Upper lobe of right lung (tissue), 1 donor: ENCODE results near the gene BRIP1. TPM values are rescaled to one million over a fixed set of nuclear protein-coding genes. Genes with fewer than 3 reads are reported as not detected.
"Not testable (repeated sequence)": the region's sequence is repeated elsewhere in the genome, so short reads cannot be mapped to it uniquely, and the experiment has no call there.

Experiments used
- ATAC-seq: fragments of 200-7000 bp; cut with Tn5 transposase; one replicate; pipeline ENCODE4 v1.9.1; 2020; ENCODE audit warnings: mild to moderate bottlenecking, moderate library complexity
- DNase-seq: peaks from one replicate; pipeline ENCODE4 v3.0.0-alpha.2; 2020
- H3K27ac ChIP-seq: fragments of 200-600 bp; one replicate; pipeline ENCODE4 v1.8.0; 2022
- H3K27me3 ChIP-seq: fragments of 200-600 bp; one replicate; pipeline ENCODE4 v1.8.0; 2022; ENCODE audit warnings: mild to moderate bottlenecking
- H3K36me3 ChIP-seq: fragments of 200-600 bp; one replicate; pipeline ENCODE4 v1.8.0; 2022
- H3K4me1 ChIP-seq: fragments of 200-600 bp; one replicate; pipeline ENCODE4 v1.8.0; 2022
- H3K4me3 ChIP-seq: fragments of 200-600 bp; one replicate; pipeline ENCODE4 v1.8.0; 2022; ENCODE audit warnings: mild to moderate bottlenecking
- H3K9me3 ChIP-seq: fragments of 200-600 bp; one replicate; pipeline ENCODE4 v1.8.0; 2022
- intact Hi-C: fragments of 100-400 bp; cut with DNase I; formaldehyde crosslinking; loops from one replicate; pipeline ENCODE4 v1.11.0; 2022
- total RNA-seq: library from RNA; stranded (reverse); fragmentation: NEBNext Ultra II Directional; extraction: Animal tissue kit (Norgen Biotek cat#: 25700); gene quantifications from one replicate; pipeline ENCODE4 v1.2.1, GENCODE V29; 2021
- TF ChIP-seq, protein P1 (sequence below): fragments of 200-600 bp; IDR thresholded peaks from one replicate; pipeline ENCODE4 v1.8.0; 2022; ENCODE audit warnings: antibody characterized with exemption
- donor health status: DM: no; HTN: yes; CAD: no; lungs with severe emphysema.

BRIP1 gene
- total RNA-seq, 1 donor from 2014 or later, result 0.26 TPM

DNA sequence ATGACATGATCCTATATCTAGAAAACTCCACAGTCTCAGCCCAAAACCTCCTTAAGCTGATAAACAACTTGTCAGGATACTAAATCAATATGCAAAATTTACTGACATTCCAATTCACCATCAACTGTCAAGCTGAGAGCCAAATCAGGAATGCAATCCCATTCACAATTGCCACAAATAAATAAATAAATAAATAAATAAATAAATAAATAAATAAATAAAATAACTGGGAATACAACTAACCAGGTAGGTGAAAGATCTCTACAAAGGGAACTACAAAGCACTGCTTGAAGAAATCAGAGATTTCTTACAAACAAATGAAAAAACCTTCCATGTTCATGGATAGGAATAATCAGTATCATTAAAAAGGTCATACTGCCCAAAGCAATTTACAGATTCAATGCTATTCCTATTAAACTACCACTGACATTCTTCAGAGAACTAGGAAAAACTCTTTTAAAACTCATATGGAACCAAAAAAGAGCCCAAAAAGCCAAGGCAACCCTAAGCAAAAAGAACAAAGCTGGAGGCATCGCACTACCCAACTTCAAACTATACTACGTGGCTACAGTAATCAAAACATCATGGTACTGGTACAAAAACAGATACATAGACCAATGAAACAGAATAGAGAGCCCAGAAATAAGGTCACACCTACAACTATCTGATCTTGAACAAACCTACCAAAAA lies 37.7 kb downstream of the BRIP1 start:
- intact Hi-C loops, result no loop called here
- TF ChIP-seq, protein P1, sequence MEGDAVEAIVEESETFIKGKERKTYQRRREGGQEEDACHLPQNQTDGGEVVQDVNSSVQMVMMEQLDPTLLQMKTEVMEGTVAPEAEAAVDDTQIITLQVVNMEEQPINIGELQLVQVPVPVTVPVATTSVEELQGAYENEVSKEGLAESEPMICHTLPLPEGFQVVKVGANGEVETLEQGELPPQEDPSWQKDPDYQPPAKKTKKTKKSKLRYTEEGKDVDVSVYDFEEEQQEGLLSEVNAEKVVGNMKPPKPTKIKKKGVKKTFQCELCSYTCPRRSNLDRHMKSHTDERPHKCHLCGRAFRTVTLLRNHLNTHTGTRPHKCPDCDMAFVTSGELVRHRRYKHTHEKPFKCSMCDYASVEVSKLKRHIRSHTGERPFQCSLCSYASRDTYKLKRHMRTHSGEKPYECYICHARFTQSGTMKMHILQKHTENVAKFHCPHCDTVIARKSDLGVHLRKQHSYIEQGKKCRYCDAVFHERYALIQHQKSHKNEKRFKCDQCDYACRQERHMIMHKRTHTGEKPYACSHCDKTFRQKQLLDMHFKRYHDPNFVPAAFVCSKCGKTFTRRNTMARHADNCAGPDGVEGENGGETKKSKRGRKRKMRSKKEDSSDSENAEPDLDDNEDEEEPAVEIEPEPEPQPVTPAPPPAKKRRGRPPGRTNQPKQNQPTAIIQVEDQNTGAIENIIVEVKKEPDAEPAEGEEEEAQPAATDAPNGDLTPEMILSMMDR, result no peak
- ATAC-seq, result no peak

DNA sequence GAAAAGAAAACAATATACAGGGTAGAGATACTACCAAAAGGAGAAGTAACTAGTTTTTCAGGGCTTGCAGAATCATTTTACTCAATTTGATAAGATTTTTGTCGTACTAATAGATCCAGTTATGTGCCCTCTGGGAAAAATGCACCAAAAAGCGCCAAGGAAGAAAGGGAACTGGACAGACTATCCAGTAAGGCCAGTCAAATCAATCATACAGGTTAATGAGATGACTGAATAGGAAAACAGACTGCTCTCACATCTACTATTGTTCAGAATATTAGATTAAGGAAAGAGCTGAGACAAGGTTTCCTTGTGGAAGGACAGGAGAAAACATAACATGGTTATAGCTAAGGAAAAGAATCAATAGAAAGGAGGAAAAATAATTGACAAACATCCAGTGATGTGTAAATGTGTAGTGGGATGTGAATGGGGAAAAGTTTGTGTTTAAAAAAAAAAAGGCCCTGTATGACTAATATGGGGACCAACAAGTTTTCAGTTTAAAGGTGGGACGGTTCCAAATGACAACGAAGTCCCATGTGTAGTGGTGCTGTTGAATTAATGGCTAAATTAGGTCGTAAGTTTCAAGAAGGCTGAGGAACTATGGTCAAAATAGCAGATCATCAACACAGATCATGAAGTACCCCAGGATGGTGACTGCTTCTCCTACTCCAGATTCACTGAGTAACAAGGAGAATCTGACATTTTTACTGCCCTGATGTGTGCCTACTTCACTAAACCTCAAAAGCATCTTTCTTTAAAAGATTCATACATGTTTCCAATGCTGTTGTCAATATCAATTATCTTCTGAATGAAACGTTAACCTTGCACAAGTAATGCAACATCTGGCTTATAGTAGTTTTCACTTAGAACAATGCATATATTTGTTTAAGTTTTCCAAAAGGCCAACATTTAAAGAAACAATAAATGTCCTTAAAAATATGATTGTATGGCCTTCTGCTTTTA lies 40.7 kb downstream of the BRIP1 start:
- Histone ChIP-seq H3K27ac (no peak overlapping the region), H3K36me3 (no peaks in the 10 kb centered on the region), H3K4me1 (no peaks in the 10 kb centered on the region), H3K27me3 (no peaks in the 10 kb centered on the region), H3K4me3 (no peak overlapping the region), H3K9me3 (no peaks in the 10 kb centered on the region)
- DNase-seq (no peak), ATAC-seq (no peak)
- intact Hi-C loops, result no loop called here
- TF ChIP-seq, protein P1, result no peak

More for the DNA sequence above, 37.7 kb downstream of the BRIP1 start:
- Histone ChIP-seq H3K9me3 (no peaks in the 10 kb centered on the region), H3K36me3 (no peaks in the 10 kb centered on the region), H3K27ac (no peak overlapping the region), H3K27me3 (no peaks in the 10 kb centered on the region), H3K4me1 (no peaks in the 10 kb centered on the region), H3K4me3 (no peak overlapping the region)
- no peak for DNase-seq

DNA sequence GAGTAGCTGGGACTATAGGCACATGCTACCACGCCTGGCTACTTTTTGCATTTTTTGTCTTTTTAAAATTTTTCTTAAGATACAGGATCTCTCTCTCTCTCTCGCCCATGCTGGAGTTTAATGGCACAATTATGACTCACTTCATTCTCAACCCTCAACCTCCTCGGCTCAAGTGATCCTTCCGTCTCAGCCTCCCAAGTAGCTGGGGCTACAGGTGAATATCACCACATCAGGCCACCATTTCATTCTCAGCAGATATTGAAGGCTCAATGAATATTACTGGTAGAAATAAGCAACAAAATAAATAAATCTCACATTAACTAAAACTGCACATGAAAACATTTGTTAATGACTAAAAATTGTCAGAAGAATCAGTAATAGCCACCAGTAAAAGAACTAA lies 41.7 kb downstream of the BRIP1 start:
- H3K9me3 ChIP-seq, result no peaks in the 10 kb centered on the region
- H3K4me1 ChIP-seq, result no peaks in the 10 kb centered on the region
- no peak overlapping the region for H3K27ac ChIP-seq
- TF ChIP-seq, protein P1, result no peak
- intact Hi-C loops, result no loop called here
- H3K27me3 ChIP-seq, result no peaks in the 10 kb centered on the region
- DNase-seq (no peak), ATAC-seq (no peak)
- H3K36me3 ChIP-seq, result no peaks in the 10 kb centered on the region
- no peak overlapping the region for H3K4me3 ChIP-seq

DNA sequence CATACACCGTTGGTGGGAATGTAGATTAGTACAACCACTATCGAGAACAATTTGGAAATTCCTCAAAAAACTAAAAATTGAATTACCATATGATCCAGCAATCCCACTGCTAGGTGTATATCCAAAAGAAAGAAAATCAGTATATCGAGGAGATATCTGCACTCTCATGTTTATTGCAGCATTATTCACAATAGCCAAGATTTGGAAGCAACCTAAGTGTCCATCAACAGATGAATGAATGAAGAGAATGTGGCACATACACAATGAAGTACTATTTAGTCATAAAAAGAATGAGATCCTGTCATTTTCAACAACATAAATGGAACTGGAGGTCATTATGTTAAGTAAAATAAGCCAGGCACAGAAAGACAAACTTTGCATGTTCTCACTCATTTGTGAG lies 44.1 kb downstream of the BRIP1 start:
- intact Hi-C loops, H3K9me3 ChIP-seq, H3K36me3 ChIP-seq, H3K4me3 ChIP-seq, H3K27me3 ChIP-seq, DNase-seq, H3K27ac ChIP-seq, H3K4me1 ChIP-seq, ATAC-seq: not testable (repeated sequence)

DNA sequence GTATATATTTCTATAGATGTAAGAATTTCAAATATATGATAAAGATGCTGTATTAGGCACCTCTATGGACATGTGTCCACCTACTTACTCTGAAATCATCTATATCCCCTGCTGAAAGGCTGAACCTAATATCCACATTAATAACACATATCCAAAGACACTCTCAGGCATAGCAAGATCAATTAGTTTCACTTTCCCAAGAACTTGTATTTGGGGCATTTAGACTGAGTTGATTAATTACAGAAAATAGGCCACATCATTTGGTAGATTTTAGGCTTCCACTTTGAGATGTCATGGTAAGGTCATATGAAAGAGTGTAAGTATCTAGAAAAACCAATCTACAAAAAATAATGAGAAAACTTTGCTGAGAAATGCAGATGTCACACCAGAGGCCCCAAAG lies 45.1 kb downstream of the BRIP1 start:
- no peak overlapping the region for H3K4me3 ChIP-seq
- TF ChIP-seq, protein P1, result no peak
- ATAC-seq, result no peak
- intact Hi-C loops, result no loop called here
- H3K4me1 ChIP-seq, result no peaks in the 10 kb centered on the region
- no peaks in the 10 kb centered on the region for H3K36me3 ChIP-seq
- H3K9me3 ChIP-seq, result no peaks in the 10 kb centered on the region
- no peak for DNase-seq
- no peak overlapping the region for H3K27ac ChIP-seq
- H3K27me3 ChIP-seq, result no peaks in the 10 kb centered on the region

DNA sequence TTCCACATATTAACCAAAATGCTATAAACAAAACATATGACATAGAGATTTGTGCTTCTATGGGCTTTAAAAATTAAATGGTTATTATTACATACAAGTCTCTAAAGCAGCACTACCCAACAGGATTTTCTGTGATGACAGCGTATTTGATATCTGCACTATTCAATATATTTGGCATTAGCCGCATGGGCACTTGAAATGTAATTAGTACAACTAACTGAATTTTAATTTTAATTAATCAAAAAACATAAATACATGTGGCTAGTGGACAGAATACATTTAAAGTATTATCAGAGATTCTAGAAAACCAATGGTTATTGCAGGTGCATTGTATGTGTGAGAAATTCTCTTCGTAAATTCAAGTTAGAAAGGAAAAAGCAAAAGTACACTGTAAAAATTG lies 45.9 kb downstream of the BRIP1 start:
- no peak for ATAC-seq
- intact Hi-C loops, result no loop called here
- no peak for DNase-seq
- TF ChIP-seq, protein P1, result no peak
- Histone ChIP-seq H3K36me3 (no peaks in the 10 kb centered on the region), H3K4me1 (no peaks in the 10 kb centered on the region), H3K27me3 (no peaks in the 10 kb centered on the region), H3K4me3 (no peak overlapping the region), H3K9me3 (no peaks in the 10 kb centered on the region), H3K27ac (no peak overlapping the region)
